Keratinocyte (primary cell): ENCODE data around the gene DDX20. TPM values are rescaled to one million over a fixed set of nuclear protein-coding genes. Genes with fewer than 3 reads are reported as not detected.

Experiments
- DNase-seq: peaks from one replicate; pipeline ENCODE4 v3.0.0-alpha.2; 2011; ENCODE audit warnings: low read depth, missing footprints, low spot score
- FAIRE-seq: peaks from 2 replicates; lab custom pipeline; 2011; peaks lifted over from hg19 to GRCh38; lab: Jason Lieb, UNC
- H2AFZ ChIP-seq: 2 replicates; pipeline ENCODE4 v1.6.0; 2012; ENCODE audit warnings: low read length, control low read depth, inconsistent platforms; ENCODE audit not compliant: control insufficient read depth
- H3K27ac ChIP-seq: 2 replicates; pipeline ENCODE4 v1.5.1; 2011; ENCODE audit warnings: low read length; ENCODE audit not compliant: control insufficient read depth, insufficient read depth
- H3K27me3 ChIP-seq: 3 replicates; pipeline ENCODE4 v1.6.0; 2011; ENCODE audit warnings: low read length; ENCODE audit not compliant: control insufficient read depth, insufficient read depth; ENCODE audit errors: extremely low read depth
- H3K36me3 ChIP-seq, 2 experiments: 2 replicates in 1 of 2; 3 replicates in 1 of 2; pipeline ENCODE4 v1.5.1; 2011; ENCODE audit warnings: low read length in 2 of 2, mild to moderate bottlenecking in 1 of 2; ENCODE audit not compliant: control insufficient read depth in 2 of 2, insufficient read depth in 2 of 2; ENCODE audit errors: extremely low read depth in 1 of 2
- H3K4me1 ChIP-seq: 3 replicates; pipeline ENCODE4 v1.5.1; 2011; ENCODE audit warnings: low read length; ENCODE audit not compliant: control insufficient read depth, insufficient read depth; ENCODE audit errors: extremely low read depth
- H3K4me2 ChIP-seq: 3 replicates; pipeline ENCODE4 v1.6.0; 2011; ENCODE audit warnings: low read depth, low read length; ENCODE audit not compliant: control insufficient read depth, insufficient read depth; ENCODE audit errors: extremely low read depth
- H3K4me3 ChIP-seq, 3 experiments: fragments of 200-600 bp in 1 of 3; sonication (generic) in 1 of 3; 2 replicates in 2 of 3; 3 replicates in 1 of 3; pipeline ENCODE4 v1.5.1; 2011 to 2016; ENCODE audit warnings: low read length in 3 of 3, mild to moderate bottlenecking in 3 of 3, control low read depth in 2 of 3, inconsistent platforms in 1 of 3, low read depth in 1 of 3, mixed read lengths in 1 of 3, mixed run types in 1 of 3, moderate library complexity in 1 of 3; ENCODE audit not compliant: control insufficient read depth in 2 of 3, insufficient read depth in 2 of 3; ENCODE audit errors: extremely low read depth in 1 of 3
- H3K79me2 ChIP-seq: 2 replicates; pipeline ENCODE4 v1.6.0; 2012; ENCODE audit warnings: low read length; ENCODE audit not compliant: control insufficient read depth, insufficient read depth
- H3K9ac ChIP-seq: 3 replicates; pipeline ENCODE4 v1.6.0; 2011; ENCODE audit warnings: low read length; ENCODE audit not compliant: control insufficient read depth, insufficient read depth; ENCODE audit errors: extremely low read depth
- H3K9me1 ChIP-seq: 3 replicates; pipeline ENCODE4 v1.6.0; 2011; ENCODE audit warnings: low read length; ENCODE audit not compliant: control insufficient read depth, insufficient read depth; ENCODE audit errors: extremely low read depth
- H3K9me3 ChIP-seq: 2 replicates; pipeline ENCODE4 v1.5.1; 2012; ENCODE audit warnings: low read depth, low read length; ENCODE audit not compliant: control insufficient read depth
- H4K20me1 ChIP-seq: 3 replicates; pipeline ENCODE4 v1.6.0; 2011; ENCODE audit warnings: low read length; ENCODE audit not compliant: control insufficient read depth, insufficient read depth; ENCODE audit errors: extremely low read depth
- CTCF ChIP-seq, 3 experiments: IDR thresholded peaks in 1 of 3; conservative IDR thresholded peaks in 1 of 3; optimal IDR thresholded peaks in 1 of 3; 2 replicates in 2 of 3; 3 replicates in 1 of 3; pipeline versions ENCODE3 to v1.5.1; 2011; ENCODE audit warnings: low read length in 3 of 3, mild to moderate bottlenecking in 3 of 3, moderate library complexity in 2 of 3, control low read depth in 1 of 3, inconsistent platforms in 1 of 3; ENCODE audit not compliant: insufficient read depth in 2 of 3; ENCODE audit errors: extremely low read depth in 1 of 3
- EZH2 ChIP-seq: IDR thresholded peaks from one replicate; pipeline ENCODE4 v1.6.1; 2012; ENCODE audit warnings: inconsistent platforms, mild to moderate bottlenecking, low read length, moderate library complexity
- dilution Hi-C: fragments of 300-500 bp; cut with MboI; formaldehyde crosslinking; loops from one replicate; pipeline ENCODE4 v1.7.0; 2020; ENCODE audit warnings: low sequenced_read_pairs; ENCODE audit not compliant: extremely low pct_ligation_motif_present
- polyA plus RNA-seq, 5 experiments: library from polyadenylated mRNA; depleted of rRNA in 3 of 5; stranded (reverse) in 3 of 5; stranded (forward) in 1 of 5; unstranded in 1 of 5; fragments of >200 nt; gene quantifications; 1 replicate in 1 of 5; 2 replicates in 3 of 5; 3 replicates in 1 of 5; pipeline versions ENCODE4 v1.2.1 to v1.2.3, GENCODE V29; 2011 to 2012; ENCODE audit warnings: missing spikeins in 2 of 5, low read depth in 1 of 5, low replicate concordance in 1 of 5

The DDX20 gene
- polyA plus RNA-seq, 1 donor (not counting 4 experiments of a cell fraction or from before 2014, with no cell fraction given): 14.8 TPM

- no peak for DNase-seq
- Histone ChIP-seq H3K4me2 (peak overlapping the region; percentile 17), H3K9me3 (no peaks in the 10 kb centered on the region), H3K4me3 (no peak overlapping the region), H3K79me2 (no peaks in the 10 kb centered on the region), H3K27ac (no peak overlapping the region), H3K27me3 (no peaks in the 10 kb centered on the region), H3K36me3 (no peaks in the 10 kb centered on the region), H3K9me1 (no peaks in the 10 kb centered on the region), H3K4me1 (peaks cover 20% of the 10 kb centered on the region), H3K9ac (no peak overlapping the region), H4K20me1 (no peaks in the 10 kb centered on the region), H2AFZ (no peak overlapping the region)
- dilution Hi-C loops: no loop called here
- no peak for FAIRE-seq
- no peak for TF ChIP-seq EZH2
- no peak for TF ChIP-seq CTCF (optimal IDR thresholded peaks at IDR 0.05 in 1 of 3, IDR thresholded peaks at IDR 0.05 in 1 of 3, conservative IDR thresholded peaks at IDR 0.05 in 1 of 3; ENCODE audit: extremely low read depth in 1 of 3, insufficient read depth in 2 of 3, low read length in 3 of 3)
These were observed 21.7 kb upstream of the DDX20 start for GRCh38 chr1:111733992-111734341.

- H3K36me3 ChIP-seq: no peaks in the 10 kb centered on the region
- peaks cover 20% of the 10 kb centered on the region for H3K4me1 ChIP-seq
- no peak overlapping the region for H3K4me3 ChIP-seq
- no peak overlapping the region for H2AFZ ChIP-seq
- H3K9me1 ChIP-seq: no peaks in the 10 kb centered on the region
- no peak overlapping the region for H3K4me2 ChIP-seq
- H4K20me1 ChIP-seq: no peaks in the 10 kb centered on the region
- H3K79me2 ChIP-seq: no peaks in the 10 kb centered on the region
- H3K27me3 ChIP-seq: no peaks in the 10 kb centered on the region
- DNase-seq: no peak
- FAIRE-seq: no peak
- TF ChIP-seq CTCF (optimal IDR thresholded peaks at IDR 0.05 in 1 of 3, IDR thresholded peaks at IDR 0.05 in 1 of 3, conservative IDR thresholded peaks at IDR 0.05 in 1 of 3; ENCODE audit: extremely low read depth in 1 of 3, insufficient read depth in 2 of 3, low read length in 3 of 3): no peak
- no peak for TF ChIP-seq EZH2
- H3K27ac ChIP-seq: no peak overlapping the region
- dilution Hi-C loops: no loop called here
- no peaks in the 10 kb centered on the region for H3K9me3 ChIP-seq
- no peak overlapping the region for H3K9ac ChIP-seq
These were observed 21.3 kb upstream of the DDX20 start for GRCh38 chr1:111734426-111734825.
